IPS-18c (cell line): ENCODE data around the gene LPGAT1.
"Not testable (repeated sequence)": the region's sequence is repeated elsewhere in the genome, so short reads cannot be mapped to it uniquely, and the experiment has no call there.

Source experiments
- H3K4me3 ChIP-seq: 2 replicates; pipeline ENCODE4 v1.7.0; 2013; ENCODE audit warnings: low read depth, mild to moderate bottlenecking, low read length, moderate library complexity; ENCODE audit not compliant: insufficient read depth
- H3K9me3 ChIP-seq: one replicate; pipeline ENCODE4 v1.6.1; 2013; ENCODE audit warnings: mild to moderate bottlenecking, low read length, moderate library complexity; ENCODE audit not compliant: control insufficient read depth, insufficient read depth

Gene LPGAT1

GRCh38 chr1:211730347-211730746, 100.2 kb downstream of the LPGAT1 start:
- Histone ChIP-seq H3K9me3 (no peaks in the 10 kb centered on the region), H3K4me3 (no peak overlapping the region)

- Histone ChIP-seq H3K4me3 (no peak overlapping the region), H3K9me3 (no peaks in the 10 kb centered on the region)
Observed at GRCh38 chr1:211729238-211729637, 101.3 kb downstream of the LPGAT1 start.

GRCh38 chr1:211726467-211726995, 104.0 kb downstream of the LPGAT1 start:
- H3K4me3 ChIP-seq: no peak overlapping the region
- no peaks in the 10 kb centered on the region for H3K9me3 ChIP-seq

- no peak overlapping the region for H3K4me3 ChIP-seq
- no peaks in the 10 kb centered on the region for H3K9me3 ChIP-seq
Observed at GRCh38 chr1:211724687-211725196, 105.8 kb downstream of the LPGAT1 start.

- no peak overlapping the region for H3K4me3 ChIP-seq
- H3K9me3 ChIP-seq: no peaks in the 10 kb centered on the region
Observed at GRCh38 chr1:211723273-211723672, 107.3 kb downstream of the LPGAT1 start.

- Histone ChIP-seq H3K4me3 (no peak overlapping the region), H3K9me3 (no peaks in the 10 kb centered on the region)
Observed at GRCh38 chr1:211722277-211723175, 108.0 kb downstream of the LPGAT1 start.

- not testable (repeated sequence) for H3K4me3 ChIP-seq, H3K9me3 ChIP-seq
Observed at GRCh38 chr1:211716555-211716954, 114.0 kb downstream of the LPGAT1 start.

GRCh38 chr1:211715971-211716370, 114.6 kb downstream of the LPGAT1 start:
- Histone ChIP-seq H3K4me3 (no peak overlapping the region), H3K9me3 (no peaks in the 10 kb centered on the region)

GRCh38 chr1:211714154-211714553, 116.4 kb downstream of the LPGAT1 start:
- H3K4me3 ChIP-seq: no peak overlapping the region
- no peaks in the 10 kb centered on the region for H3K9me3 ChIP-seq

GRCh38 chr1:211713231-211713630, 117.3 kb downstream of the LPGAT1 start:
- no peaks in the 10 kb centered on the region for H3K9me3 ChIP-seq
- H3K4me3 ChIP-seq: no peak overlapping the region

GRCh38 chr1:211711315-211711705, 119.3 kb downstream of the LPGAT1 start:
- no peak overlapping the region for H3K4me3 ChIP-seq
- no peaks in the 10 kb centered on the region for H3K9me3 ChIP-seq

- H3K9me3 ChIP-seq: no peaks in the 10 kb centered on the region
- H3K4me3 ChIP-seq: no peak overlapping the region
Observed at GRCh38 chr1:211710566-211711314, 119.8 kb downstream of the LPGAT1 start.

- Histone ChIP-seq H3K9me3 (no peaks in the 10 kb centered on the region), H3K4me3 (no peak overlapping the region)
Observed at GRCh38 chr1:211708926-211709325, 121.6 kb downstream of the LPGAT1 start.

- H3K9me3 ChIP-seq: no peaks in the 10 kb centered on the region
Observed at GRCh38 chr1:211708006-211708405, 122.6 kb downstream of the LPGAT1 start.

GRCh38 chr1:211705467-211706091, 125.0 kb downstream of the LPGAT1 start:
- no peak overlapping the region for H3K4me3 ChIP-seq
- no peaks in the 10 kb centered on the region for H3K9me3 ChIP-seq

More at GRCh38 chr1:211708006-211708405, 122.6 kb downstream of the LPGAT1 start:
- H3K4me3 ChIP-seq: no peak overlapping the region

- Histone ChIP-seq H3K4me3 (no peak overlapping the region), H3K9me3 (no peaks in the 10 kb centered on the region)
Observed at GRCh38 chr1:211704543-211704942, 126.0 kb downstream of the LPGAT1 start.

GRCh38 chr1:211703812-211704537, 126.6 kb downstream of the LPGAT1 start:
- Histone ChIP-seq H3K9me3 (no peaks in the 10 kb centered on the region), H3K4me3 (no peak overlapping the region)
